ENCODE data around the gene ADAMTS17. TPM values are rescaled to one million over a fixed set of nuclear protein-coding genes. Genes with fewer than 3 reads are reported as not detected.

Gene ADAMTS17
- total RNA-seq, 1 experiment from 2014 or later = 5.1 TPM

DNA sequence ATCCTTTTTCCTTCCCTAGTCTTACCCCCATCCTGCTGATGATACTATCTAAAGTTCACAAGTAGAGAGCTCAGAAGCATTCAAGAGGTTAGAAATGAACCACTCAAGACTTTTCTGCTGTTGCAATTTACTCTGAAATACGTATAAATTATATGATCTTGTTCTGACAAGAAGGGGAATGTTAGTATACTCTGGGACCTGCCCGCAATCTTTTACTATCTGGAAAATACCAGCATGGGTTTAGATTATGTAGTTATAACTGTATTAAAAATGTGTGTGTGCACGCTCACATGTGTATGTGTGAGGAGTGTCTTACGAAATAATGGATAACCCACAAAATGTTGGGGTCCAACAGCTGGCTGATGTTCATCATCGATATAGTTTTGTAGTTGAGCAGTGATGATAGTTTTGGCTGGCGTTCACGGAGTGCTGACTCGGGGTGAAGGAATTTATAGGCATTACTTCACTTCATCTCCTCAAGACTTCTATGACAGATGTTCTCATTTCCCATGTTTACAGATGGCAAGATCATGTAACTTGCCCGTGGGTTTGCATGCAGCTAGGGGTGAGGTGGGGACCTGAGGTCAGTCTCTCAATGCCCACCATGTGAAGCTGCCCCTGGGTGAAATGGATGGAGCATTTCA lies 311.1 kb downstream of the ADAMTS17 start:
- no peak for DNase-seq (ENCODE audit: low read depth)

DNA sequence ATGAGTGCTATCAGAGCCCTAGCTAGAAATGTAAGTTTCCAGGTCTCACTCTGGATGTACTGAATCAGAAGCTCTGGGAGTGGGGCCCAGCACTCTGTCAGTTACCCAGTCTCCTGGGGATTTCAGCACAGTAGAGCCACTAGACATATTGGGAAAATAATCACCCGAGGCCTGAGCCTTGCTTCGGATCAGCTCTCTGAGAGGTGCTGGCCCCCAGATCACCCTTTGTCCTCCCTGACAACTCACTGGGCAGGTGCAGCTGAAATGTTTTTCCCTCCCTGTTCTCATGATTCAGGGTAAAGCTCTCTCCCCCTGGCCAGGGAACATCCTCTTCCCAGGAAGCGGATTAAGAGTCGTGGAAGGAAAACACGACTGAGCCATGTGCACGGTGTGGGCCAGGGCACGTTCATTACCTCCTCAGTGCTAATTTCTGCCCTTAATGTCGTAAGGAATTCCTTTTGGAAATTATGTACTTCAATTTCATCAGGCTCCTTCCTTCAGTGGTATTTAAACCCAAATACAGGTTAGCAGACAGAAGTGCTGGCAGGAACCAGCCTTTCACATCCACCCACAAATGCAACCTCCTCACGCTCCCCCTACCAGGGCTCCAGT lies 311.8 kb downstream of the ADAMTS17 start:
- no peak for DNase-seq (ENCODE audit: low read depth)

GRCh38 chr15:100029045-100029444 lies 312.7 kb downstream of the ADAMTS17 start:
- DNase-seq (ENCODE audit: low read depth) = no peak

DNA sequence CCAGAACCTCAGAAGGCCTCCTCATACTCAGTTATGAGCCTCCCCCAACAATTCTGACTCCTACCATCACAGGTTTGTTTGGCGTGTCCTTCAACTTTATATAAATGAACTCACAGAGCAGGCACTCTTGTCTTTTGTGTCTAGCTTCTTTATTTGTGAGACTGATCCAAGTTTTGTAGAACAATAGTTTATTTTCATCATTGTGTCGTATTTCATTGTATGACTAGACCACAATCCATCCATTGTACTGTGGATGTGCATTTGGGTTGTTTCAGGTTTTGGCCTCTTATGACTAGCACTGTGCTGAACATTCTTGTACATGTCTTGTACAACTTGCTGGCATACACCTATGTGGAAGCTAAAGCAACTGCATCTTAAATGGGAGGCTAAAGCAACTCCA lies 315.7 kb downstream of the ADAMTS17 start:
- no peak for DNase-seq (ENCODE audit: low read depth)

DNA sequence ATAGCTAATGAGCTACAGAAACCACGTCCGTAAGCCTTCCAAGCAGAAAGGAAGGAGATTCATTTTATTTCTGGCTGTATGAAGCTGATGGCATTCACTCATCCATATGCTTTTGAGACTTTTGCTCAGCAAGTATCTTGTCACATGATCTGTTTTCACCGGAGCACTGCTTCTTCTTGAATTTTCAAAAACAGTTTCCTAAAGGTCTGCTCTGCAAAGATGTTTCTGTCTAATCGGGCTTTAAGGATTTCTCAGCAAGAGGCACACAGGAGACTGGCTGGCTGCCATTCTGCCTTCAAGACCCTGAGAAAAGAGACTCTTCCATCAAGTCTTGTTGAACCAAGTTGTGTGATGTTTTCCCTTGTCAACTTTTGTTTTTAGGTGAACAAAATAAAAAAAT lies 319.0 kb downstream of the ADAMTS17 start:
- no peak for DNase-seq (ENCODE audit: low read depth)

GRCh38 chr15:100022391-100022790 lies 319.4 kb downstream of the ADAMTS17 start:
- DNase-seq (ENCODE audit: low read depth) = no peak

DNA sequence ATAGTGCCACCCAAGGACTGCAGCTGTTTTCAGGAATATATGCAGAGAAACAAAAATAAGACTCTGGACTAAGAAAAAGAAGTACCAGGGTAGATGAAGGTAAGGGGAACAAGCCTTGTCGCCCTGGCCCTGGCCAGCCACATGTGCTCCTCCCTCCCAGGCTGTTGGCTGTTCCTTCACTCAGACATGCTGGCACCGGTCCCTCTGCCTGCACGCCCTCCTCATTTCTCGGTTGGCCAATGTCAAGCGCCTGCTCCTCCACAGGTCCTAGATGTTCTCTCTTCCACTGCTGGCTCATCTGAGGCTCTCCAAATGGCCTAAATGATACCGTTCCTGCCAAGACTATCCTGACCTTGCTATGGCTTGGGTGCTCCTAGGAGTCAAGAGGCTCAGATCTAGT lies 320.1 kb downstream of the ADAMTS17 start:
- no peak for DNase-seq (ENCODE audit: low read depth)

DNA sequence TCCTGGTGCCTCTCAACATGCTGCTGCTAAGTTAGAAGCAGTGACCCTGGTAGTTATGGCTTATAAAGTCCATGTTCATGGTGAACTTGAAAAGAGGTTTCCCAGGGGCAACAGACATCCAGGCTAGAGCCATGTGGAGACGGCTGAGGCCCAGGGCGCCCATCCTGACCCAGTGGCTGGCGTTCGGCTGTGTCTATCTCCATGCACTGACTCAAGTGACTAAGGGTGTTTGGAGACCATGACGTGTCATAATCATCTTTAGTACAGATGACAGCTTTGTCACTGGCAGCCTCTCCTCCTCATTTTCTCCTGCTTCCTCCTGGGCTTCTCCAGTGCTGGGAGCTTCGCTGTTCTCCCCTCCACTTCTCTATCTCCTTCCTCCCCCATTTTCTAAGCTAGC lies 321.2 kb downstream of the ADAMTS17 start:
- DNase-seq (ENCODE audit: low read depth) = no peak

GRCh38 chr15:100020189-100020588 lies 321.6 kb downstream of the ADAMTS17 start:
- no peak for DNase-seq (ENCODE audit: low read depth)

GRCh38 chr15:100019601-100020000 lies 322.2 kb downstream of the ADAMTS17 start:
- DNase-seq (ENCODE audit: low read depth) = no peak

DNA sequence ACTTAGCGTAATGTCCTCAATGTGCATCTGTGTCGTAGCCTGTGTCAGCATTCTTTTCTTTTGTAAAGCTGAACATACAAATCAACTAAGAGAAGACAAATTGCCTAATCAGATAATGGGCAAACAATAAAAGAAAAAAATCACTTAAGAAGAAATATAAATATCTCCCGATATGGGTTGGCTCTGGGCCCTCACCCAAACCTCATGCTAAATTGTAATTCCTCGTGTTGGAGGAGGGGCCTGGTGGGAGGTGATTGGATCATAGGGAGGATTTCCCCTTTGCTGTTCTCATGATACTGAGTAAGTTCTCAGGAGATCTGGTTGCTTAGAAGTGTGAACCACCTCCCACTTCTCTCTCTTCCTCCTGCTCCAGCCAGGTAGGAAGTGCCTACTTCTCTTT lies 323.6 kb downstream of the ADAMTS17 start:
- DNase-seq (ENCODE audit: low read depth) = no peak

GRCh38 chr15:100017140-100017539 lies 324.6 kb downstream of the ADAMTS17 start:
- no peak for DNase-seq (ENCODE audit: low read depth)

GRCh38 chr15:100016632-100017031 lies 325.1 kb downstream of the ADAMTS17 start:
- DNase-seq (ENCODE audit: low read depth) = no peak

DNA sequence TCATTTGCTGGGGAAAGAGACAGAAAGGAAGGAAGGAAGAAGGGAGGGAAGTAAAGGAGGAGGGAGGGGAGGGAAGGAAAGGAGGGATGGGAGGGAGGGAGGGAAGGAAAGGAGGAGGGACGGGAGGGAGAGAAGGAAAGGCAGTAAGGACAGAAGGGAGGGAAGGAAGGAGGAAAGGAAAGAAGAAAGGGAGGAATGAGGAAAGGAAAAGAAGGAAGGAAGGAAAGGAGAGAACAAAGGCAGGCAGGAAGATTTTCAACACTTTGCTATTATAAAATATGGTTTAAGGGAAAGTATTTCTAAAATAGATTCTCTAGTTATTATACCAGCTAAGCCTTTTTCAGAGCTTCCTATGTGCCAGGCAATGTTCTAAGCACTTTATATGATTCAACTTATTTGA lies 330.5 kb downstream of the ADAMTS17 start:
- no peak for DNase-seq (ENCODE audit: low read depth)

- DNase-seq (ENCODE audit: low read depth) = no peak
These were observed 332.4 kb downstream of the ADAMTS17 start for GRCh38 chr15:100009372-100009771.

DNA sequence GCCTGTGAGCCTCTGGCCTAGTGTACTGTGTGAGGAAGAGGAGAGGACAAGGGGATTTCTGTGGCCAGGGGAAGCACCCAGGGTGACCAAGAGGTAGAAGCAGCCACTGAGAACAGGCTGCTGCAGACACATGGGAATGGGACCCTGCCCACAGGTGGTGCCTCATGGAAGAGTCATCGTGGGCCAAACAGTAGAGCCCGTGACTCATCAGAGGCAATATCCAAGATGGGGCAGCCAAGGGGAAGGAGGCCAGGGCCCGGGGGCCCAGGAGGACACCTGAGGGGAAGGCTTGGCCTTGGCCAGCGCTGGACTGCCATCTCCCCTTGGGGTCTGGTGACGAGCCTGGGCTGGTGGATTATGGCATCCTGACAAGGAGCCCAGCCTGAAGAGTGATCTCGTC lies 333.5 kb downstream of the ADAMTS17 start:
- DNase-seq (ENCODE audit: low read depth) = peak; percentile 28

DNA sequence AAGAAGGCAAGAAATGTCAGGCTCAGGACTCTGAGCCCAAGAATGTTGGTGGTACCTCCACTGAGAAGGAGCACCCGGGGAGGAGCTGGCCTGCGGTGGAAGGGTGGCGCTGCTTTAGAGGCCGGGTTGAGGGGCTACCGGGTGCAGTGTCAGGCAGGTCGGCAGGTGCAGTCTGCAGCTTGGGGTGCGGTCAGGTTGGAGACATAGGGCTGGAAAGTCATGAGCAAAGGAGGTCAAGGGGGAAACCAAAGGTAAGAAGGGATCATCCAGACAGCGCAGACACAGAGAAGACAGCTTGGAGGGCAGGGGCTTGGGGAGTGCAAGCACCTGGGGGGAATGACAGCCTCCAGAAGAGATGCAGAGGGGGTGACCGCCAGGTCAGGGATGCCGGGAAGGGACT lies 334.2 kb downstream of the ADAMTS17 start:
- DNase-seq (ENCODE audit: low read depth) = no peak

GRCh38 chr15:100005715-100006114 lies 336.1 kb downstream of the ADAMTS17 start:
- DNase-seq (ENCODE audit: low read depth) = no peak

DNA sequence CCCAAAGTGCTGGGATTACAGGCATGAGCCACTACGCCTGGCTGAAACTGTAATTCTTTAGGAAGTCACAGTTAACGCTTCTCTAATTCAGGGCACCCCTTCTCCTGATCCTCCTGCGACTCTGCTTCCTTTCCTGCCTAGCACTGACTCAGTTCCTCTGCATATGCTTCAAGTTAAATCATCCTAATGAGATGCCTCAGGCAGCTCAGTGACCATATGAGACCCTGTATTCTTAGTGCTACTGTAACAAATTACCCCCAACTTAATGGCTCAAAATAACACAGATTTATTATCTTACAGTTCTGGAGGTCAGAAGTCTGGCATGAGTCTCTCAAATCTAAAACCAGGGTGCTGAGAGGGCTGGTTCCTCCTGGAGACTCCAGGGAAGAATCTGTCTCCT lies 336.8 kb downstream of the ADAMTS17 start:
- no peak for DNase-seq (ENCODE audit: low read depth)

DNA sequence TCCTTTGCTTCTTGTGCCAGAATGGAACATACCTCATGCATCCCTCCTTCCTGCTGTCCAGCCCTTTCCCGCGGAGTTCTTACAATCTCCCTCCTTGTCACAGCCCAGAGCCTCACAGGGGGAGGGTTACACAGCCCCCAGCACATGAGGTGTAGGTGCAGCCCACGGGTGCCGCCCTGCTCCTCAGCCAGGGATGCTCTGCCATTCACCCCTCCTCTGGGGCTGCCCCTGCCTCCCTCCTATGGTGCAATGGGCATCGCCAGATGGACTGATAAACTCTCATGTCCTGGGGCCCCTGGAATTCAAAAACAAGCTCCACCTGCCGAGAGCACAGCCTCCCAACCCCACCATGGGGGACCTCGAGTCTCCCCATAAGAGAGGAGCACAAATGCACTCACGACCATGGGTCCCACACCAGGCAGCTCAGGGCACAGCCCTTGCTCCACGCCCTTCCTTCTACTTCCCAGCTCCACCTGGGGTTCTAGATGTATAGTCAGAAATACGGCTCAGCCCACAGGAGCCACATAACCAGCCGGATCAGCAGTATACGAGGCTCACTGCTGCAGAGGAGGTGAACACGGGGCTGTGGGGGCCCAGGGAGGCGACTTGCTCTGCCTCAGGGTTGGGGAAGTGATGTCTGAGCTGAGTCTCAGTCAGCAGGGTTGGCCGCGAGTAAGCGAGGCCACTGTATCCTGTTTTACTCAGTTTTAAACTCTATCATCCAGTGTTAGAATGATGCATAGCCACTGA lies 338.8 kb downstream of the ADAMTS17 start:
- no peak for DNase-seq (ENCODE audit: low read depth)

DNA sequence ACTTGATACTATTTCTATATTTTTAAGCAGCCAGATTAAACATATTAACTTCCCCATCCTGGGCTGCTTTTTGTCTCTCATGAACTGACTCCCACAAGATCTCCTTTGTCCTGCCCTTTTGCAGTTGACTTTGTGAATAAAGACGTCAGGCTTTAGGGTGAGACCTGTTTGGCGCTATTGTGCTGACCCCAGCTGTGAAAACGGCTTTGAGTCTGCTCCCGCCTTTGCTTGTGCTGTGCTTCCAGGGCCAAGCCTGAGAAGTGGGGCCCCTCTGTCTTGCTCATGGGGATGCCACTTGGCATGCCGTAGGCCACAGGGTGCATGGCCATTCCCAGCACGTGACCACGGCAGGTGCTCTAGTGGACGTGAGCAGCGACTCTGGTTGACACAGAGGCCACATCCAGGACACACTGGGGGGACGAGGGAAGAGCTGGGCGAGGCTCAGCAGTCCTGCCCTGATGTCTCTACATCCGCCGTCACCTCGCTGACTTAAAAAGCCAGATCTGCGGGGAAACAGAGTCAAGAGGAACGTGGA lies 339.6 kb downstream of the ADAMTS17 start:
- DNase-seq (ENCODE audit: low read depth) = no peak

DNA sequence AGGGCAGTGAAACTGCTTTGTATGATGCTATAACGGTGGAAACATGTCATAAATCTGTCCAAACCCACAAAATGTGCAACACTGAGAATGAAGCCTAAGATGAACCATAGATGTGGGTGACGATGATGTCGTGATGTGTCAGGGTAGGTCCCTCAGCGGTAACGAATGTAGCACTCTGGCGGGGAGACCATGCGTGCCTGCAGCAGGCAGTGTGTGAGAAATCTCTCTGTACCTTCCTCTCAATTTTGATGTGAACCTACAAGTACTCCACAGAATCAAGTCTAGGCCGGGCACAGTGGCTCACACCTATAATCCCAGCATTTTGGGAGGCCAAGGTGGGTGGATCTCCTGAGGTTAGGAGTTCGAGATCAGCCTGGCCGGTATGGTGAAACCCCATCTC lies 340.4 kb downstream of the ADAMTS17 start:
- peak; percentile 38 for DNase-seq (ENCODE audit: low read depth)
